GM20431 (cell line): ENCODE measurements around the gene PACRG.
"Not testable (repeated sequence)": the region's sequence is repeated elsewhere in the genome, so short reads cannot be mapped to it uniquely, and the experiment has no call there.

Experiments
- in situ Hi-C: fragments of 300-500 bp; cut with MseI, MboI; formaldehyde crosslinking; loops from one replicate; pipeline ENCODE4 v1.15.0; 2020; ENCODE audit warnings: low sequenced_read_pairs; ENCODE audit not compliant: unreplicated experiment

Gene PACRG

DNA sequence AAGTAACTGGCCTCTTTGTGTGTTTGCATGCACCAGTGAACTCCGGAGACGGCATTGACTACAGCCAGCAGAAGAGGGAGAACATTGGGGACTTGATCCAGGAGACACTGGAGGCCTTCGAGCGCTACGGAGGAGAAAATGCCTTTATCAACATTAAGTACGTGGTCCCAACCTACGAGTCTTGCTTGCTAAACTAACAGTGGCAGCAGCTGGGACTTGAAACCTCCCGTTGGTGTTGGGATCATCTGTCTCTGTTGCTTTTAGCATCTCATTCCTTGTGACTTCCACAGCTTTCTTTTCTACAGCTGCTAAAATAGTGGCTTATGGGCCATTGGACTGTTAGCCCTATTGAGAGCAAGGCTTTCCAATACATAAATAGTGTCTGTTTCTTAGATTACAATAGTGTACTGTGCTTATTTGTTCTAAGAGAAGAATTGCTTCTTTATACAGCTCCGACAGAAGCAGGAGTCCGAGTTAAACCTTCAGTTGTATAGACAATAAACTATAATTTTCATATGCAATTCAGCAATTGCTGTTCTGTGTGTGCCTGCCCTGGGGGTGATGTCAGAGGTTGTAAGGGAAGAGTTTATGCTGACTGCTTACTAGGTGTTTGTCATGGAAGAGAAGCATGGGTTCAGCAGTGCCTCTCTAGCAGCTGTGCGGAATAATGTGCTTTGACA, 587.2 kb downstream of the PACRG start:
- in situ Hi-C loops, result no loop called here

DNA sequence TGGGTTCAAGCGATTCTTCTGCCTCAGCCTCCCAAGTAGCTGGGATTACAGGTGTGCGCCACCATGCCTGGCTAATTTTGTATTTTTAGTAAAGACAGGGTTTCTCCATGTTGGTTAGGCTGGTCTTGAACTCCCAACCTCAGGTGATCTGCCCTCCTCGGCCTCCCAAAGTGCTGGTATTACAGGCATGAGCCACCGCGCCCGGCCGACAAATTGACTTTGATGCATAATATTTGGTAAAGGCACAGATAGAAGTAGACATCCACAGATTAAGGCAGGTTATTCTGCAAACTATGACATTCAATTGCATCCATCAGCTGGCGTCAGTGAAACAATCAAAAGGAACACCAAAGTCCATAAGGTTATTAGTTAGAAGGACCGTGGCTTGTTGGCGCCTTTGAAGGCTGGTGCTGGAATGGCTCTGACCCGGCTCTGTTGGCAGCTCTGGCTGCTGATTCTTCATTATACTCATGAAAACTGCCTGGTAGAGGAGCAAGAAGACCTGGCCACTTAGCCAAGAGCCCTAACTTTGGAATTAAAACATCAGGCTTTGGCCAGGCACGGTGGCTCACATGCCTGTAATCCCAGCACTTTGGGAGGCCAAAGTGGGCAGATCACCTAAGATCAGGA, 589.2 kb downstream of the PACRG start:
- in situ Hi-C loops, result not testable (repeated sequence)

DNA sequence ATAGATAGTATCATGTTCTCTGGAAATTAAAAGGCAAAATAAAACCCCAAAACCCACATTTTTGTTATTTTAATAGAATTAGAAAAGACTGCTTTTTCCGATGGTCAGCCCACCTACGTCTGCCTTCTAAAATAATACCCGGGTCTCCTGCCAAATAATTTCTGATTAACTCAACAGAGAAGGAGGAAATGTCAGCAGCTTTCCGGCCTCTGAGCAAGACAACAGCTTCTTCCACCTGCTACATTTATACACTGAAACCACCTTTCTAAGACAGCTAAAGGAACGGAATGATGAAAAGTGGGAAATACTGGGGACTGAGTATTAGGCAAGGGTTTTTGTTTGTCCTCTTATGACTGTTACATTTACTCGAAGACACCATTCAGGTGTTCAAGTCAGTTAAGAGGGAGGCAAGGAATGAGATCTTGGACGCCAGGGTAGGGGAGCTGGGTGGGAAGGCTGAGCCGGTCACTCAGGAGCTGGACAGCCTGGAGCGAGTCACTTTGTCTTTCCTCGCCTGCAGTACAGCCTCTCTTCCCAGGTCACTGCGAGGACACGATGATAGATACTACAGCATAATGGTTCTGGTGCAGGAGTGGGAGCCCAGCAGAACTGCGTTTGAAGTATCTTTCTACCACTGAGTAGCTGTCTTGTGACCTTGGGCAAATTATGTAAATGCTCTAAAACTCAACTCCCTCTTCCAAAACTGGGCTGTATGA, 590.5 kb downstream of the PACRG start:
- in situ Hi-C loops, result no loop called here

DNA sequence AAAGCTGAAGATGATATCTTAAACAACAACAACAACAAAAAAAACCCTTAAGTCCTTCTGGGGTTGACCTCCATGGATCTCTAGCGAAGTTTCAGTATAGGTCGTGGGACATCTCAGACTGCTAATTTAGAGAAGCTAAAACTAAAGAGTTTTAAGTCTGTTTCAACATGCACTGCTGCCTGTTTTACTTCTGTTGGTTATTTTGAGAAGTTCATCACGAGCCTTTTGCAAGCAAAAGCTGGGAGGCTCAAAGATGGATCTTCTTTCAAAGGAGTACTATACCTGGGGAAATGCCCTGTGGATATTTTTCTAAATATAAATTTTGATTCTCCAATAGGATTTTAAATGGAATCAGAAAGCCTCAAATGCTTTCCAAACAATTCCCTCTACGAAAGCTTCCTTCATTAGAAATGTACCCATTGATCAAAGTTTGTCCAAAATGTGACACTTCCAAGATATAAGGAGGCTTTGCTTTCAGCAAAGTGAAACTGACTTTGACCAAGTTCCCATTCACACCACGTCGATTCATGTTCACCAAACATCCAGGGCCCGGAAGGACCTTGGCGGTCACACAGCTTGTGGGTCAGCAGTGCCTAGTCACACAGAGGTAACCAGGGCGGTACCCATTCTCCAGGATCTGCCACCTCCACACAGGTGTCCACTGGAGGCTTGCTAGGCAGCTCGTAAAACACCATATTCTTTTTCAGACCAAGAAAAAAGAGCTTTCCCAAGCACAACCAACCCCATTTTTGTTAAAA, 592.0 kb downstream of the PACRG start:
- in situ Hi-C loops, result no loop called here

DNA sequence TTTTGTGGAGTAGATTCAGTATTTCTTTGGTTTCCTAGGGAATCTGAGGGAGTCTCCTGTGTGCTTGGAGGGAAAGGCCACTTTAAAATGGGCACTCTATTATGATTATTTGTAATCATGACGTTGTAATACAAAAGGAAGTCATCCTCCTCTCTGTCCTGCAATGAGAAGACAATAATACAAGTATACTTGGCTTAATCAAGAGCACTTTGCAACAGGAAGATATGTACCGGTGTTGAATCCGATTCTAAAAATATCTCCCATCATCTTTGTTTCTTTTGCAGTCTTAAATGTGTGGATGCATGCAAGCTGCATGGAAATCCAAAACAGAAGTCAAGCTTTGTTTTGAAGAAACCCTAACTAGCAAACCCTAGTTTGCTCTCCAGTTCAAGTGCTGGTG, 592.6 kb downstream of the PACRG start:
- in situ Hi-C loops, result no loop called here

DNA sequence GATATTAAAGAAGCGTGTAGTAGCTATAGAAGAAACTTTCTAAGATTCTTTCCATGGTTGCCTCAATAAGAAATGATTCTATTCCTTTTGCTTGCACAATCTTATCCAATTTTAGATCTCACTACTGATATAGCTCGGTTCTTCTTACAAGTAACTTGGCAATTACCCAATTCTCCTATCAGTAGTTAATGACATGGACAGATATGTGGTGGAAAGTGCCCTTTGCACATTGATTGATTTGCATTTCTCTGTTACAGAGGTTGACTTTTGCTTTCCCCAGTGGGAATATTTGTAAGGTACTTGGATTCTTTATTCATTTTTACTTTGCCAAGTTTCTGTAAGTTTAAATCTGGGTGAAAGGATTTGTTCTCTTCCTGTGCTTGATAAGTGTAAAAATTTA, 593.0 kb downstream of the PACRG start:
- in situ Hi-C loops, result no loop called here

DNA sequence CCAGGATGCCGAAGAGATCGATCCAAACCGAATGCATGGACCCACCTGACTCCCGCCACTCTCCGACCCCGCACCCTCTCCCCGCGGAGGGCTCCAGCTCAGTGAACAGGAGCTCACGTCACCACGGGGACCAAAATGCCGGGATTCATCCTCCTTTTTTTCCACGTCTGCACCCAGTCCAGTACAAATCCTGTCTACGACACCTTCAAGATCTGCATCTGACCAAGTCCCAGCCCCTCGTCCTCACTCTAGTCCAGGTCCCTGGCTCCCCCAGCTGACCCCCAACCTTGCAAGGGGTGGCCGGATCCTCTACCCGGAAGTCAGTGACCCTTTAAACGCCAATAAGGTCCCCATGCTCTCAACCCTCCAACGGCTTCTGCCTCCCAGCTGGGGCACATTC, 593.9 kb downstream of the PACRG start:
- in situ Hi-C loops, result no loop called here

DNA sequence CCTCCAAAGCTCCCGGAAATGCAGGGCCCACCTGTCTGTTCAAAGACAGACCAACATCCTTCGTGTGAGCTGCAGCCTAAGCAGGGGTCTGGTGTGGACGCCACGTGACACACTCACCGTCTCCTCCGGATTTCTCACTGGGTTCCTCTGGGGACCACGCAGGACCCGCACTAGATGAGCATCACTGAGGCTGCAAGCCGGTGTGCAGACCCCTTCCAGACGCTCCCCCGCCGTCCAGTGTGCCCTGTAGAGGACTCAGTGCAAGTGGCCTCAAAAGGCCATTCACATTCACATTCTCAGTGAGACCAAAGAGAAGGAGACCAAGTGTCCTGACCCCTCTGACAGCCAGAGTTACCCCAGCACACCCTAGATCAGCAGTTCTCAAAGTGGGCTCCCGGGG, 595.5 kb downstream of the PACRG start:
- in situ Hi-C loops, result no loop called here

DNA sequence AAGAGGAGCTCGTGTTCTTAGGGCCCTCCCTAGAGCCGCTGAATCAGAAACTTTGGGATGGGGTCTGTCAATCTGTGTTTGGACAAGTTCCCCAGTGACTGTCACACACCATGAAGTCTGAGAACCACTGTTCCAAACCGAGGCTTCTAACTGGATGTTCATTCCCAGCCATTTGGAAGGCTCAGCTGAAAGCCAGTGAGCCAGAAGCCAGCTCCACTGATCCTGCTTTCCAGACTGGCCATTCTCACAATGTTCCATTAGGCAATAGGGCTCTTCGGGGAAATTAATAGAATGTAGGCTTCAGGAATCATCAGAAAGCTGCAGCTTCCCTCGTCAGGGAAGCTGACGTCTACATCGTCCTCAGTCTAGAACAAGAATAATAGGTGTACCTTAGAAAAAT, 595.9 kb downstream of the PACRG start:
- in situ Hi-C loops, result no loop called here

DNA sequence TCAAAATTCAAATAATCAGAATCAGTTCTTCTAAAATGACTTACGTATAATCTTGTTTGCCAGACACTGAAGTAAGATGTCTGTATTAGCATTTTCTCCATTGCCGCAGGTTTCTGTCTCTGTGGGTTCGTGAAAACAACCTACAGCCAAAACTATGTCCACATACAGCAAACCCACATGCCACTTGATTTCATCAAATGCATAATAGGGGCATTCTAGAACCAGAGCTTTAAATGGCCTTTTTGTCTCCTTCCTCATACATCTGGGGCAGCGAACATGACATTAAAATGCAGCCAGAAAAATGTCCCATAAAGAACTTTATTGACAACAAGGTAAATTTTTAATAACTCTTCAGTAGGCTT, 596.5 kb downstream of the PACRG start:
- in situ Hi-C loops, result no loop called here

DNA sequence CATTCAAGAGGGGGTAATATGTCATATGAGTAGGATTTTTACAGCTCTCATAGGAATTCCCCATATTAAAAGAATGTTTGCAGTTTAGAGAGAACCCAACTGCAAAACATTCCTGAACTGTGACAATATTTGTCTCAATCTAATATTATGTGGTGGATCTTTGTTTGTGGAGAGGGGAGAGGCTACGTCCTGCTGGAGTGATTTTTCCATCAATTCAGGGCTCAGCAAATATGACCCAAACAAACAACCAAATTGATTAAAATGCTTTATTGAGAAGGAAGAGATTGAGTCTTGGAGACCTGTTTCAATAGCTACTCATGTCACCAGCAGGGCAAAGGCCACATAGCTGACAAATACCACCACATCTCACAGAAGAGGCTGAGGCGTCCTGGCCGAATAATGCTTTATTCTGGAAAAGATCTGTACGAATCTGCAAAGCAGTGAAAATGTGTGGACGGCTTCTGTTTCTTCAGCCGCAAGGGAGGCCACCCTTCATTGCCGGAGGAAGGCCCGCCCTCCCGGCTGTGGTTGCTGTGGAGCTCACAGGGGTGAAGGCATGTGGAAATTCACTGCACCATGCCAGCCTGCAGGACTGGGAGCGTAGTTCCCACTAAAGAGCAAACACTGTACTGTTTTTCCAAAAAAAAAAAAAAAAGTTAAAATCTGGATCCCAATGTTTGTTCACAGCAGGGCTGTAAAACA, 597.1 kb downstream of the PACRG start:
- in situ Hi-C loops, result no loop called here

DNA sequence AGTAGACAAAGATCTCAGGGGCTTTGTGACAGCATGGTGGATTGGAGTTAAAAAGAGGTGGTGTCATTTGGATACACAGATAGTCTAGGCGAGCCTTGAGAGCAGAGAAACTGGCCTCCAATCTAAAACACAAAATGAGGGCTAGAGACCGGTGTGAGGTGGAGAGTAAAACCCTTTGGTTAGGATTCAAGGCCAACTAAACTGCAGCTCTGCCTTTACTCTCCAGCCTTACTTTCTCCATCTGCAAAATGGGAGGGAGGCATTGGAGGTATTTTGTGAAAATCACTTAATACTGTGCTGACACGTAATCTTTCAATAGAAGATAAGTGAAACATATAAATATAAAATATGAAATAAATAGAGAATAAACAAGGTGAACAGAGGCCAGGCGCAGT, 597.6 kb downstream of the PACRG start:
- in situ Hi-C loops, result no loop called here

DNA sequence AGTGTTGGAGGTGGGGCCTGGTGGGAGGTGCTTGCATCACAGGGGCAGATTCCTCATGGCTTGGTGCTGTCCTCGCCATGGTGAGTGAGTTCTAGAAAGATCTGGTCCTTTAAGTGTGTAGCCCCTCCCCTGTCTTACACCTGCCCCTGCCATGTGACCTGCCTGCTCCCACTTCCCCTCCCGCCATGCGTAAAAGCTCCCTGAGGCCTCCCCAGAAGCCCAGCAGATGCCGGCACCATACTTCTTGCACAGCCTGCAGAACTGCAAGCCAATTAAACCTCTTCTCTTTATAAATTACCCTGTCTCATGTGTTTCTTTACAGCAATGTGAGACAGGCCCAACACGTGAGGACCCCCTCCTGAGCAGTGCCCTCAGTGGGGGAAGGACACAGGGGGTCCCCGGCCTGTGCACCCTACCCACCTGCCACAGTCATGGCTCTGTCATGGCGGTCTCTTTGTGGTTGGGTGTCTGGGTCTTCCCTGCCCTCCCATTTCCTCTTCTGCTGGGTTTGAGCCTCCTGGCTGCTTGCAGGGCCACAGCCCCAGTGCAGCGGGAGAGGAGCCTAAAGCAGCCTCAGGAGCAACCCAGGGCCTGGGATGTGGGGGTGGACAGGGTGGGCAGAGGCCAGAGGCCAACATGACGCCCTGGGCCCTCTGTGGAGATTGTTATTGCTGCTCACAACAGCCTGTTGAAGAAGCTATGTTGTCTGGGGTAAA, 599.5 kb downstream of the PACRG start:
- in situ Hi-C loops, result no loop called here

DNA sequence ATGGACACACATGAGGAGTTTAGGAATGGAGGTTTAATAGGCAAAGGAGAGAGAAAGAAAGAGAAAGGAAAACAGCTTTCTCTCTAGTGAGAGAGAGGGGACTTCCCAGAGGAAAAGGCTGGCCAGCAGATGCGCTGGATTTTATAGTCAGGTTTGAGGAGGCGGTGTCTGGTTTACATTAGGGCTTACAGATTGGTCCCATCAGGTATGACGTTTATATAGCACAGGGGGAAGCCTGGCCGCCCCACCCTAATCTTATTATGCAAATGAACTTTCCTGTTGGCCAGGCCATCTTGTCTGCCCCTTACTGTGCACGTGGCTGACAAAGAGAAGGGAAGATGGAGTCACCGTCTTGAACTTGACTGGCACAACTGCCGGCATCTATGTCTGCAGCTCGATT, 600.1 kb downstream of the PACRG start:
- in situ Hi-C loops, result no loop called here

DNA sequence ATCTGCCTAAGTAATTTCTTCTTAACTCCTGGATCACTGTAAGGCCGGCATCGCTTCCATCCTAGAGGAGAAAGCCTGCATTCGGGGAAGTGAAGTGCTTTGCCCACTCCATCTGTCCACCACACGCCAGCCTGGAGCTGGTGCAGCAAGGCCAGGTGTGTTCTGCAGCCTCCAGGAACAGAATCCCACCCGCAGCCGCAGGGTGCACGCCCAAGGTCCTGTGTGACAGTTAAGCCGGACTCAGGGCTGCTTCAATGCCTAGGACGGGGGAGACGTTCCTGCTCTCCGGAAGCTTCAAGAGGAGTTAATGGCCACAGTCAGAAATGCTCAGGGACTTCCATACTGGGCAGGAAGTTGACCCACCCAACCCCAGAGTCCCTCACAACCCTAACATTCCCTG, 600.6 kb downstream of the PACRG start:
- in situ Hi-C loops, result no loop called here

DNA sequence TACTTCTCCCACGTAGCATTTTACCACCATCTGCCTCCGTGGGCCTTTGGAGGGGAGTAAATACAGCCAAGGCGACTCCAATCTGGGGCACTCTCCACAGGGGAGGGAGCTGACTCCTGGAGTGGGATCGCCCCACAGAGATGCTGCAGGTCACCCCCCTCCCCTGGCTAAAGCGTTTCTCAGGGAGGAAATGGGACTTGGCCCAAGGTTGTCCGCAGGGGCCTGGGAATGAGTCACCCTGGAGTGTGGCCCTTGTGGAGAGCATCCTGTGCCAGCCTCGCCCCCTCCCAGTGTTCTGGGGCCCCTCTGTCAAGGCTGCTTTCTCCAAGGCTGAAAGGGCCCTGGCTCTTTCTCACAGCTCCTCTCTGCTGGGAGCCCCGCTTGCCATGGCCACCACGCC, 602.2 kb downstream of the PACRG start:
- in situ Hi-C loops, result no loop called here

DNA sequence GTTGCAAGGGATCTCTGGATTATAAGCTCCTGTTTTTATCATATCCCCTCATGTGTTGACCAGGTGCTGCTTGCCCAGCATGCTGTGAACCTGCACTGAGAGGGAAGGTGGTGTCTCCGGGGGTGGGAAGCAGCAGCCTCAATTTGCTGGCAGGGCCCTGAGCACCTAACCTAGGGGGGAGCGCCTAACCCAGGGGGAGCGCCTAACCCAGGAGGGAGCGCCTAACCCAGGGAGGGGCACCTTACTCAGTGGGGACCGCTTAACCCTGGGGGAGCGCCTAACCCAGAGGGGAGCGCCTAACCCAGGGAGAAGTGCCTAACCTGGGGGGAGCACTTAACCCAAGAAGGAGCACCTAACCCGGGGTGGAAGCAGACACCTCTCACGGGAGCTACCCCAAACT, 603.5 kb downstream of the PACRG start:
- in situ Hi-C loops, result no loop called here

DNA sequence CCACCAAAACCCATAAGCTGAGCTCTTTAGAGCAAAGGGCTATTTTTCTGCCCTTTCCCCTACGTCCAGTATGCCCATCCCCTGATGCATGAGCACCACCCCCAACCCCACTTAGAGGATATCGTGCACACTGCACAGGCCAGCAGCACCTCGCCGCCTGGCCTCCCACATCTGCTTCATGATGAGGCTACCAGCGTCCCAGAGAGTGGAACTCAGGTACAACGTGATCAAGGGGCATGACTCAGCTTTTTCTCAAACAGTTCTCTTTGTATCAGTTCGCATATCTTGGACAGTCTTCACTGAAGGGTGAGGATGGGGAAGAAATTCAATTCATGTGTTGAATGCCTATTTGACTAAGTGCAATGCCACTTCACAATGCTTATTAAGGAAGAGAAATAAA, 604.8 kb downstream of the PACRG start:
- in situ Hi-C loops, result no loop called here

DNA sequence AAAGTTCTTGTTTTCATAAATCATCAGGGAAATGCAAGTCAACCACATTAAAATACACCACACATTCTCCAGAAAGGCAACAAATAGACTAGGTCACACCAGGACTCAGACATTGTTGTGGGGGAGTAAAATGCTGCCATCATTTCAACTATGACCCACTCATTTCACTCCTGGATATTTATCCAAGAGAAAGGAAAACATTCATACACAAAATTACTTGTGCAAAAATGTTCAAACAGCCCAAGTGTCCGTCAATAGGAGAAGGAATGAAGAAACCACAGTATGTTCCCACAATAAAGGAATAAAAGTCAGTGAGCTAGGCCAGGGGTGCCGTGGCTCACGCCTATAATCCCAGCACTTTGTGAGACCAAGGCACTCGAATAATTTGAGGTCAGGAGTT, 605.3 kb downstream of the PACRG start:
- in situ Hi-C loops, result no loop called here
